Endothelial cell of umbilical vein (primary cell): ENCODE data around the gene AHCY.

ENCODE experiments used
- EZH2 ChIP-seq: IDR thresholded peaks from 2 replicates; pipeline ENCODE4 v1.6.1; 2012; ENCODE audit warnings: borderline replicate concordance, low read depth, mild to moderate bottlenecking, moderate library complexity, low read length, inconsistent platforms; ENCODE audit not compliant: severe bottlenecking
- FOS ChIP-seq: IDR thresholded peaks from 2 replicates; pipeline ENCODE4 v1.6.1; 2011; ENCODE audit warnings: mild to moderate bottlenecking, low read length, moderate library complexity, borderline replicate concordance; ENCODE audit not compliant: insufficient read depth
- GATA2 ChIP-seq: IDR thresholded peaks from 2 replicates; pipeline ENCODE4 v1.7.0; 2011; ENCODE audit warnings: low read depth, mild to moderate bottlenecking, moderate library complexity, mixed read lengths, low read length; ENCODE audit not compliant: insufficient read length, insufficient read depth
- JUN ChIP-seq: IDR thresholded peaks from 2 replicates; pipeline ENCODE4 v1.6.1; 2011; ENCODE audit warnings: borderline replicate concordance, low read depth; ENCODE audit not compliant: insufficient read length, insufficient read depth
- MYC ChIP-seq: IDR thresholded peaks from one replicate; pipeline ENCODE4 v1.6.1; 2011; ENCODE audit warnings: mild to moderate bottlenecking, low read depth, low read length
- POLR2A ChIP-seq: IDR thresholded peaks from 2 replicates; pipeline ENCODE4 v1.6.1; 2012; ENCODE audit warnings: low read depth, mild to moderate bottlenecking, control low read depth, low read length
- POLR2AphosphoS5 ChIP-seq: IDR thresholded peaks from 2 replicates; pipeline ENCODE4 v1.6.1; 2012; ENCODE audit warnings: low read depth, mild to moderate bottlenecking, control low read depth, low read length, moderate library complexity; ENCODE audit not compliant: insufficient read depth
- TF ChIP-seq, protein P1 (sequence below), 2 donors: IDR thresholded peaks; 1 replicate in 1 of 2; 2 replicates in 1 of 2; pipeline ENCODE4 v1.5.1; 2011; ENCODE audit warnings: low read length in 2 of 2, mild to moderate bottlenecking in 2 of 2, moderate library complexity in 2 of 2, control low read depth in 1 of 2, inconsistent platforms in 1 of 2, low read depth in 1 of 2; ENCODE audit not compliant: insufficient read depth in 1 of 2; ENCODE audit errors: extremely low read depth in 1 of 2
- TF ChIP-seq, protein P2 (sequence below): IDR thresholded peaks from 2 replicates; pipeline ENCODE4 v1.6.1; 2011; ENCODE audit not compliant: insufficient read depth, insufficient read length

DNA sequence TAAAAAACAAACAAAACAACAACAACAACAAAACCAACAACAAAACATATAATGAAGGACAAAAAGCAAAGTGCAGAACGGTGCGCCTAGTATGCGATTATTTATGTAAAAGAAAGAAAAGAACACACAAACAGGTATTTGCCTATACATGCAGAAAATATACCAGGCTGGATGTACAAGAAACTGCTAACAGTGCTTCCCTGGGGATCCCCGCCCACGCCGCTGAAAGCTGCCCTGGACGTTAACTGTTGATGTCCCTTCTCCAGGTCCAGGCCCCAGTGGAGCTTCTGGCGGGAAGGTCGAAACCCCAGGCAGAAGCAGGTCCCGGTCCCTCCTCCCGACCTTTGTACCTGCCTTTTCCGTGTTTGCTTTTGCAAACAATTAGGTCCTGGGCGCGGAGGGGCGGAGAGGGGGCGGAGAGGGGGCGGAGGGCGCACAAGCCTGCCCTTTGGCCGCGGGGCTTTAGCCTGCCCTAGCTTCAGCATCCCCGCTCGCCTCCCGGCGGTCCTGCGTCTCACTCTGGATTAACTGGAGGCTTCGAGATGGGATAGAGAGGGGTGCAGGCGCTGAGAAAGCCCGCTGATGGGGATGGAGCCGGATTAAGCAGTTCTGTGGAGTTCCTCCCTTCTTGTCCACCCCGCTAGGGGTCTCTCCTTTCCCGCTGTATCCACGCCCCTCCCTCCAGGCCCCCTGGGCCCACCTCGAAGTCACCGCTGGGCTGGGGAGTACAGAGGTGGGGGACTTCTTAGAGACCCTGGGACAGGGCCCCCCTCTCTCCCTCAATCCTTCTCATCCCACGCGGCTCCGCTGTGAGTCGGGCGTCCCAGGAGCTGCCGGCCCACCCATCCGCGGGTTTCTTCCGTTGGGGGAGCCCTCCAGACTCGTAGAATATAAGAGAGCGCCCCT, 8.2 kb upstream of the AHCY start:
- TF ChIP-seq, protein P1, sequence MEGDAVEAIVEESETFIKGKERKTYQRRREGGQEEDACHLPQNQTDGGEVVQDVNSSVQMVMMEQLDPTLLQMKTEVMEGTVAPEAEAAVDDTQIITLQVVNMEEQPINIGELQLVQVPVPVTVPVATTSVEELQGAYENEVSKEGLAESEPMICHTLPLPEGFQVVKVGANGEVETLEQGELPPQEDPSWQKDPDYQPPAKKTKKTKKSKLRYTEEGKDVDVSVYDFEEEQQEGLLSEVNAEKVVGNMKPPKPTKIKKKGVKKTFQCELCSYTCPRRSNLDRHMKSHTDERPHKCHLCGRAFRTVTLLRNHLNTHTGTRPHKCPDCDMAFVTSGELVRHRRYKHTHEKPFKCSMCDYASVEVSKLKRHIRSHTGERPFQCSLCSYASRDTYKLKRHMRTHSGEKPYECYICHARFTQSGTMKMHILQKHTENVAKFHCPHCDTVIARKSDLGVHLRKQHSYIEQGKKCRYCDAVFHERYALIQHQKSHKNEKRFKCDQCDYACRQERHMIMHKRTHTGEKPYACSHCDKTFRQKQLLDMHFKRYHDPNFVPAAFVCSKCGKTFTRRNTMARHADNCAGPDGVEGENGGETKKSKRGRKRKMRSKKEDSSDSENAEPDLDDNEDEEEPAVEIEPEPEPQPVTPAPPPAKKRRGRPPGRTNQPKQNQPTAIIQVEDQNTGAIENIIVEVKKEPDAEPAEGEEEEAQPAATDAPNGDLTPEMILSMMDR (IDR thresholded peaks at IDR 0.05; ENCODE audit: extremely low read depth in 1 of 2, insufficient read depth in 1 of 2, low read depth in 1 of 2, low read length in 2 of 2), result peak in 1 of 2 donors; percentile 19
- TF ChIP-seq POLR2AphosphoS5, result no peak
- no peak for TF ChIP-seq MYC
- no peak for TF ChIP-seq EZH2
- TF ChIP-seq POLR2A, result no peak
- TF ChIP-seq JUN, result no peak
- TF ChIP-seq, protein P2, sequence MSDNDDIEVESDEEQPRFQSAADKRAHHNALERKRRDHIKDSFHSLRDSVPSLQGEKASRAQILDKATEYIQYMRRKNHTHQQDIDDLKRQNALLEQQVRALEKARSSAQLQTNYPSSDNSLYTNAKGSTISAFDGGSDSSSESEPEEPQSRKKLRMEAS, result no peak
- TF ChIP-seq FOS, result no peak
- TF ChIP-seq GATA2, result no peak
